ENCODE measurements around the gene TRAPPC10.

The TRAPPC10 gene

GRCh38 chr21:43981871-43982210, 30.3 kb upstream of the TRAPPC10 start:
- Histone ChIP-seq H3K4me2 (ENCODE audit: low read depth, low read length, poor library complexity, severe bottlenecking) (no peak overlapping the region), H3K4me1 (ENCODE audit: insufficient read depth, low read length, poor library complexity, severe bottlenecking) (peaks cover 4% of the 10 kb centered on the region), H3K9me2 (replicated peaks; ENCODE audit: low read depth, low read length) (no peaks in the 10 kb centered on the region), H3K4me3 (ENCODE audit: low read length, poor library complexity, severe bottlenecking) (no peak overlapping the region), H4K20me1 (ENCODE audit: insufficient read depth, low read length, poor library complexity, severe bottlenecking) (no peaks in the 10 kb centered on the region), H3K9me3 (ENCODE audit: insufficient read depth, low read depth, low read length) (no peaks in the 10 kb centered on the region), H3K36me3 (ENCODE audit: insufficient read depth, low read length) (peaks cover 8% of the 10 kb centered on the region; the same call in 1 of the 2 replicates), H3K9ac (ENCODE audit: low read depth, low read length, poor library complexity, severe bottlenecking) (no peak overlapping the region), H3K79me2 (ENCODE audit: insufficient read depth, low read length) (no peaks in the 10 kb centered on the region), H3F3A (ENCODE audit: low read depth) (no peaks in the 10 kb centered on the region), H2AFZ (ENCODE audit: low read length) (no peak overlapping the region), H3K27me3 (ENCODE audit: insufficient read depth, low read length, poor library complexity, severe bottlenecking) (no peaks in the 10 kb centered on the region)
- no peak for TF ChIP-seq CTCF (conservative IDR thresholded peaks at IDR 0.05; ENCODE audit: low read length)
- TF ChIP-seq EZH2phosphoT487 (IDR thresholded peaks at IDR 0.05; ENCODE audit: borderline replicate concordance): no peak

- no peak overlapping the region for H2AFZ ChIP-seq (ENCODE audit: low read length)
- H3K79me2 ChIP-seq (ENCODE audit: insufficient read depth, low read length): no peaks in the 10 kb centered on the region
- peaks cover 4% of the 10 kb centered on the region for H3K4me1 ChIP-seq (ENCODE audit: insufficient read depth, low read length, poor library complexity, severe bottlenecking)
- H3K4me3 ChIP-seq (ENCODE audit: low read length, poor library complexity, severe bottlenecking): no peak overlapping the region
- no peaks in the 10 kb centered on the region for H3K27me3 ChIP-seq (ENCODE audit: insufficient read depth, low read length, poor library complexity, severe bottlenecking)
- H3K9me3 ChIP-seq (ENCODE audit: insufficient read depth, low read depth, low read length): no peaks in the 10 kb centered on the region
- peaks cover 8% of the 10 kb centered on the region; the same call in 1 of the 2 replicates for H3K36me3 ChIP-seq (ENCODE audit: insufficient read depth, low read length)
- no peak overlapping the region for H3K4me2 ChIP-seq (ENCODE audit: low read depth, low read length, poor library complexity, severe bottlenecking)
- no peak for TF ChIP-seq CTCF (conservative IDR thresholded peaks at IDR 0.05; ENCODE audit: low read length)
- no peak for TF ChIP-seq EZH2phosphoT487 (IDR thresholded peaks at IDR 0.05; ENCODE audit: borderline replicate concordance)
- no peaks in the 10 kb centered on the region for H3F3A ChIP-seq (ENCODE audit: low read depth)
- H3K9ac ChIP-seq (ENCODE audit: low read depth, low read length, poor library complexity, severe bottlenecking): no peak overlapping the region
- no peaks in the 10 kb centered on the region for H3K9me2 ChIP-seq (replicated peaks; ENCODE audit: low read depth, low read length)
- H4K20me1 ChIP-seq (ENCODE audit: insufficient read depth, low read length, poor library complexity, severe bottlenecking): no peaks in the 10 kb centered on the region
Measured at GRCh38 chr21:43982489-43983078, 29.5 kb upstream of the TRAPPC10 start.

- Histone ChIP-seq H3K4me1 (ENCODE audit: insufficient read depth, low read length, poor library complexity, severe bottlenecking) (peaks cover 4% of the 10 kb centered on the region), H4K20me1 (ENCODE audit: insufficient read depth, low read length, poor library complexity, severe bottlenecking) (no peaks in the 10 kb centered on the region), H3K27me3 (ENCODE audit: insufficient read depth, low read length, poor library complexity, severe bottlenecking) (no peaks in the 10 kb centered on the region), H3K9me2 (replicated peaks; ENCODE audit: low read depth, low read length) (no peaks in the 10 kb centered on the region), H3K9me3 (ENCODE audit: insufficient read depth, low read depth, low read length) (no peaks in the 10 kb centered on the region), H3K79me2 (ENCODE audit: insufficient read depth, low read length) (no peaks in the 10 kb centered on the region), H3K36me3 (ENCODE audit: insufficient read depth, low read length) (peaks cover 4% of the 10 kb centered on the region; the same call in 1 of the 2 replicates), H2AFZ (ENCODE audit: low read length) (no peak overlapping the region), H3K4me3 (ENCODE audit: low read length, poor library complexity, severe bottlenecking) (no peak overlapping the region), H3K9ac (ENCODE audit: low read depth, low read length, poor library complexity, severe bottlenecking) (no peak overlapping the region), H3F3A (ENCODE audit: low read depth) (no peaks in the 10 kb centered on the region), H3K4me2 (ENCODE audit: low read depth, low read length, poor library complexity, severe bottlenecking) (no peak overlapping the region)
- TF ChIP-seq CTCF (conservative IDR thresholded peaks at IDR 0.05; ENCODE audit: low read length) (no peak), EZH2phosphoT487 (IDR thresholded peaks at IDR 0.05; ENCODE audit: borderline replicate concordance) (no peak)
Measured at GRCh38 chr21:43983390-43983789, 28.7 kb upstream of the TRAPPC10 start.
